ENCODE data around the gene KCTD10. TPM values are rescaled to one million over a fixed set of nuclear protein-coding genes. Genes with fewer than 3 reads are reported as not detected.

The KCTD10 gene
- total RNA-seq, 1 experiment from 2014 or later = 55.2 TPM

DNA sequence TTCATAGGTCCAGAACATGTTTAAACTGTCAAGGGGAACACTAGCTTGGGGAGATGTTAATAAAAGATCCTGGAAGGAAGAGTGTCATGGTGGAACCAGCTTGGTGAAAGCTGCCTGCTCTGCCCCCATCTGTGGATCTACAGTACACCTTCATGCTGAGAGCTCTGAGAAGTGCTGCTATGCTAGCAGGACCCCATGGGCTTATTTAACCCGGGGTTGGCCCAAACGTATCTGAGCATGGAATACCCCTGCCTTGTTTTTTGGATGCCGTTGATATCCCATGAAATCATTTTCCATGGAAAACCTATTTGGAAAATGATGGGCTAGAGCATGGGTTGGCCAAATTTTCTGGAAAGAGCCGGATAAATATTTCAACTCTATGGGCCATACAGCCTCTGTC lies 14.6 kb upstream of the KCTD10 start:
- H3K4me3 ChIP-seq (ENCODE audit: low read depth in 2 of 2, low read length in 2 of 2) = no peak overlapping the region
- intact Hi-C loops (cut with micrococcal nuclease; ENCODE audit: unreplicated experiment) = no loop called here
- CTCF ChIA-PET = no interaction called here
- H3K27ac ChIP-seq (ENCODE audit: low read length) = no peak overlapping the region
- peaks cover 13% of the 10 kb centered on the region; the same call in 1 of the 2 replicates for H3K36me3 ChIP-seq (ENCODE audit: control insufficient read depth, insufficient read depth, low read length)
- no peaks in the 10 kb centered on the region for H3K27me3 ChIP-seq (ENCODE audit: control insufficient read depth, insufficient read depth, low read length)
- ATAC-seq (no peak), DNase-seq (ENCODE audit: low read depth, low spot score) (no peak)
- 0 out of 2 replicates have a peak, but pooled peaks cover 3% of the 10 kb centered on the region for H3K9me3 ChIP-seq (ENCODE audit: control insufficient read depth, insufficient read depth, low read depth, low read length)
- H3K4me1 ChIP-seq (ENCODE audit: control insufficient read depth, insufficient read depth, low read length) = no peaks in the 10 kb centered on the region
- POLR2A ChIA-PET = no interaction called here
- TF ChIP-seq, protein P1, sequence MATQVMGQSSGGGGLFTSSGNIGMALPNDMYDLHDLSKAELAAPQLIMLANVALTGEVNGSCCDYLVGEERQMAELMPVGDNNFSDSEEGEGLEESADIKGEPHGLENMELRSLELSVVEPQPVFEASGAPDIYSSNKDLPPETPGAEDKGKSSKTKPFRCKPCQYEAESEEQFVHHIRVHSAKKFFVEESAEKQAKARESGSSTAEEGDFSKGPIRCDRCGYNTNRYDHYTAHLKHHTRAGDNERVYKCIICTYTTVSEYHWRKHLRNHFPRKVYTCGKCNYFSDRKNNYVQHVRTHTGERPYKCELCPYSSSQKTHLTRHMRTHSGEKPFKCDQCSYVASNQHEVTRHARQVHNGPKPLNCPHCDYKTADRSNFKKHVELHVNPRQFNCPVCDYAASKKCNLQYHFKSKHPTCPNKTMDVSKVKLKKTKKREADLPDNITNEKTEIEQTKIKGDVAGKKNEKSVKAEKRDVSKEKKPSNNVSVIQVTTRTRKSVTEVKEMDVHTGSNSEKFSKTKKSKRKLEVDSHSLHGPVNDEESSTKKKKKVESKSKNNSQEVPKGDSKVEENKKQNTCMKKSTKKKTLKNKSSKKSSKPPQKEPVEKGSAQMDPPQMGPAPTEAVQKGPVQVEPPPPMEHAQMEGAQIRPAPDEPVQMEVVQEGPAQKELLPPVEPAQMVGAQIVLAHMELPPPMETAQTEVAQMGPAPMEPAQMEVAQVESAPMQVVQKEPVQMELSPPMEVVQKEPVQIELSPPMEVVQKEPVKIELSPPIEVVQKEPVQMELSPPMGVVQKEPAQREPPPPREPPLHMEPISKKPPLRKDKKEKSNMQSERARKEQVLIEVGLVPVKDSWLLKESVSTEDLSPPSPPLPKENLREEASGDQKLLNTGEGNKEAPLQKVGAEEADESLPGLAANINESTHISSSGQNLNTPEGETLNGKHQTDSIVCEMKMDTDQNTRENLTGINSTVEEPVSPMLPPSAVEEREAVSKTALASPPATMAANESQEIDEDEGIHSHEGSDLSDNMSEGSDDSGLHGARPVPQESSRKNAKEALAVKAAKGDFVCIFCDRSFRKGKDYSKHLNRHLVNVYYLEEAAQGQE (IDR thresholded peaks at IDR 0.05; ENCODE audit: insufficient read depth in 1 of 2, low read depth in 2 of 2, low read length in 1 of 2) = no peak
- TF ChIP-seq SIN3A (IDR thresholded peaks at IDR 0.05; ENCODE audit: borderline replicate concordance, insufficient read depth, low read depth, low read length) = no peak
- TF ChIP-seq, protein P2, sequence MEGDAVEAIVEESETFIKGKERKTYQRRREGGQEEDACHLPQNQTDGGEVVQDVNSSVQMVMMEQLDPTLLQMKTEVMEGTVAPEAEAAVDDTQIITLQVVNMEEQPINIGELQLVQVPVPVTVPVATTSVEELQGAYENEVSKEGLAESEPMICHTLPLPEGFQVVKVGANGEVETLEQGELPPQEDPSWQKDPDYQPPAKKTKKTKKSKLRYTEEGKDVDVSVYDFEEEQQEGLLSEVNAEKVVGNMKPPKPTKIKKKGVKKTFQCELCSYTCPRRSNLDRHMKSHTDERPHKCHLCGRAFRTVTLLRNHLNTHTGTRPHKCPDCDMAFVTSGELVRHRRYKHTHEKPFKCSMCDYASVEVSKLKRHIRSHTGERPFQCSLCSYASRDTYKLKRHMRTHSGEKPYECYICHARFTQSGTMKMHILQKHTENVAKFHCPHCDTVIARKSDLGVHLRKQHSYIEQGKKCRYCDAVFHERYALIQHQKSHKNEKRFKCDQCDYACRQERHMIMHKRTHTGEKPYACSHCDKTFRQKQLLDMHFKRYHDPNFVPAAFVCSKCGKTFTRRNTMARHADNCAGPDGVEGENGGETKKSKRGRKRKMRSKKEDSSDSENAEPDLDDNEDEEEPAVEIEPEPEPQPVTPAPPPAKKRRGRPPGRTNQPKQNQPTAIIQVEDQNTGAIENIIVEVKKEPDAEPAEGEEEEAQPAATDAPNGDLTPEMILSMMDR (IDR thresholded peaks at IDR 0.05) = no peak
- TF ChIP-seq POLR2AphosphoS5 (IDR thresholded peaks at IDR 0.05; ENCODE audit: low read depth, low read length) = no peak
- TF ChIP-seq TCF7L2 (IDR thresholded peaks at IDR 0.05; ENCODE audit: low read depth, low read length) = no peak
- BruUV-seq (replicated peaks) = no TSS peak
- in situ Hi-C loops (cut with HindIII; ENCODE audit: low pct_unique_long_range_greater_than_20kb, low sequenced_read_pairs) = no loop called here

DNA sequence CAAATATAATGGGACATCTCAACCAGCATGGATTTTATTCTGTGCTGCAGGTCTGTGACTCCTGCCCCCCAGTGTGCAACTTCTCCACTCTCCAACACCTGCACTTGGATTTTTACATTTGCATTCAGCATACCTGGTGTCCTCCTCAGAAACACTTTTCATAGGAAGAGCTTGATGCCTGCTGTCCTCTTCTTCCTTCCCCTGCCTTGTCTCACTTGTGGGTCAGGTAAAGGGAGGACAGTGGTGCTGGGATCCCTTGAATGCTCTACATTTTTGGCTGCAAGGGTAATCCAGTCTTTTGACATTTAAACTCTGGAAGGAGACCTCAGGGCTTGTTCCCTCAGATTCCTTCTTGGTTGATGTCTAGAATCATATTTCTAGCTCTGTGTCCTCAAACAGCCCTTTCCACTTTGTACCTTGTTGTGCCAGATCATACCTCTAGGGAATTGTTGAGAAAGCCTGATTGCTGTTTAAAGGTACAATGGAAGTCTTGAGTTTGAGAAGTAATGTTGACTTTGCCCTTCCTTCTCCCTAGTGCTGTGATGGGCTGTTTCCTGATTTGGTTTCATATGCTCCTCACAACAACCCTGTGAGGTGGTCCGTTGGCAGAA lies 13.0 kb upstream of the KCTD10 start:
- no peak overlapping the region for H3K4me3 ChIP-seq (ENCODE audit: low read depth in 2 of 2, low read length in 2 of 2)
- intact Hi-C loops (cut with micrococcal nuclease; ENCODE audit: unreplicated experiment) (no loop called here), in situ Hi-C loops (cut with HindIII; ENCODE audit: low pct_unique_long_range_greater_than_20kb, low sequenced_read_pairs) (no loop called here)
- H3K4me1 ChIP-seq (ENCODE audit: control insufficient read depth, insufficient read depth, low read length) = no peaks in the 10 kb centered on the region
- no peak overlapping the region for H3K27ac ChIP-seq (ENCODE audit: low read length)
- ChIA-PET POLR2A (no interaction called here), CTCF (no interaction called here)
- no peak for ATAC-seq
- BruUV-seq (replicated peaks) = no TSS peak
- no peak for DNase-seq (ENCODE audit: low read depth, low spot score)
- H3K9me3 ChIP-seq (ENCODE audit: control insufficient read depth, insufficient read depth, low read depth, low read length) = 0 out of 2 replicates have a peak, but pooled peaks cover 2% of the 10 kb centered on the region
- no peak for TF ChIP-seq SIN3A (IDR thresholded peaks at IDR 0.05; ENCODE audit: borderline replicate concordance, insufficient read depth, low read depth, low read length)
- TF ChIP-seq, protein P2 (IDR thresholded peaks at IDR 0.05) = no peak
- TF ChIP-seq POLR2AphosphoS5 (IDR thresholded peaks at IDR 0.05; ENCODE audit: low read depth, low read length) = no peak
- H3K36me3 ChIP-seq (ENCODE audit: control insufficient read depth, insufficient read depth, low read length) = peaks cover 13% of the 10 kb centered on the region; the same call in 1 of the 2 replicates
- H3K27me3 ChIP-seq (ENCODE audit: control insufficient read depth, insufficient read depth, low read length) = no peaks in the 10 kb centered on the region

Measured in Panc1 (cell line).